ENCODE measurements around the gene FAM3C.

FAM3C gene

GRCh38 chr7:121379930-121380329, 16.2 kb downstream of the FAM3C start:
- no peak for DNase-seq (ENCODE audit: low read depth, low spot score)

- DNase-seq (ENCODE audit: low read depth, low spot score), result no peak
Measured at GRCh38 chr7:121376979-121377378, 19.1 kb downstream of the FAM3C start.

- DNase-seq (ENCODE audit: low read depth, low spot score), result no peak
Measured at GRCh38 chr7:121373177-121373576, 22.9 kb downstream of the FAM3C start.

GRCh38 chr7:121372376-121373010, 23.6 kb downstream of the FAM3C start:
- no peak for DNase-seq (ENCODE audit: low read depth, low spot score)

- DNase-seq (ENCODE audit: low read depth, low spot score), result no peak
Measured at GRCh38 chr7:121371883-121372282, 24.2 kb downstream of the FAM3C start.

GRCh38 chr7:121371367-121371766, 24.7 kb downstream of the FAM3C start:
- DNase-seq (ENCODE audit: low read depth, low spot score), result no peak

- DNase-seq (ENCODE audit: low read depth, low spot score), result peak; percentile 44
Measured at GRCh38 chr7:121369462-121369861, 26.6 kb downstream of the FAM3C start.

GRCh38 chr7:121366852-121367431, 29.2 kb downstream of the FAM3C start:
- DNase-seq (ENCODE audit: low read depth, low spot score), result peak; percentile 58

GRCh38 chr7:121360564-121360963, 35.5 kb downstream of the FAM3C start:
- no peak for DNase-seq (ENCODE audit: low read depth, low spot score)

GRCh38 chr7:121355574-121355973, 40.5 kb downstream of the FAM3C start:
- DNase-seq (ENCODE audit: low read depth, low spot score), result no peak

- DNase-seq (ENCODE audit: low read depth, low spot score), result no peak
Measured at GRCh38 chr7:121352323-121352722, 43.8 kb downstream of the FAM3C start.

GRCh38 chr7:121351682-121352081, 44.4 kb downstream of the FAM3C start:
- no peak for DNase-seq (ENCODE audit: low read depth, low spot score)

- no peak for DNase-seq (ENCODE audit: low read depth, low spot score)
Measured at GRCh38 chr7:121344497-121344896, 51.6 kb downstream of the FAM3C start.

- no peak for DNase-seq (ENCODE audit: low read depth, low spot score)
Measured at GRCh38 chr7:121344093-121344492, 52.0 kb downstream of the FAM3C start.

- no peak for DNase-seq (ENCODE audit: low read depth, low spot score)
Measured at GRCh38 chr7:121343302-121343701, 52.8 kb downstream of the FAM3C start.

- no peak for DNase-seq (ENCODE audit: low read depth, low spot score)
Measured at GRCh38 chr7:121342631-121343030, 53.5 kb downstream of the FAM3C start.

GRCh38 chr7:121341933-121342332, 54.2 kb downstream of the FAM3C start:
- DNase-seq (ENCODE audit: low read depth, low spot score), result no peak

- DNase-seq (ENCODE audit: low read depth, low spot score), result no peak
Measured at GRCh38 chr7:121339082-121339481, 57.0 kb downstream of the FAM3C start.

GRCh38 chr7:121337398-121337797, 58.7 kb downstream of the FAM3C start:
- DNase-seq (ENCODE audit: low read depth, low spot score), result peak; percentile 26

GRCh38 chr7:121336579-121336978, 59.5 kb downstream of the FAM3C start:
- no peak for DNase-seq (ENCODE audit: low read depth, low spot score)

- DNase-seq (ENCODE audit: low read depth, low spot score), result no peak
Measured at GRCh38 chr7:121334875-121335648, 61.0 kb downstream of the FAM3C start.

- DNase-seq (ENCODE audit: low read depth, low spot score), result no peak
Measured at GRCh38 chr7:121334376-121334775, 61.7 kb downstream of the FAM3C start.

GRCh38 chr7:121331574-121331973, 64.5 kb downstream of the FAM3C start:
- DNase-seq (ENCODE audit: low read depth, low spot score), result no peak
